RWPE2 (cell line): Measurements from ENCODE around the gene UAP1.

ENCODE experiments used
- ATAC-seq: fragments of 200-7000 bp; cut with Tn5 transposase; 3 replicates; pipeline ENCODE4 v1.9.1; 2021; ENCODE audit warnings: low read depth
- DNase-seq: peaks from one replicate; pipeline ENCODE4 v3.0.0-alpha.2; 2020; ENCODE audit warnings: low spot score
- H3K27ac ChIP-seq: fragments of 450-650 bp; 2 replicates; pipeline ENCODE4 v1.5.1; 2017; ENCODE audit warnings: mild to moderate bottlenecking; ENCODE audit not compliant: poor library complexity, severe bottlenecking
- H3K27me3 ChIP-seq: fragments of 250-450 bp; sonication (Bioruptor Pico); 2 replicates; pipeline ENCODE4 v1.5.1; 2021; ENCODE audit warnings: mild to moderate bottlenecking, moderate library complexity; ENCODE audit not compliant: insufficient read depth, poor library complexity, severe bottlenecking
- H3K36me3 ChIP-seq: fragments of 250-450 bp; sonication (Bioruptor Pico); 2 replicates; pipeline ENCODE4 v1.5.1; 2020; ENCODE audit warnings: low read depth, mild to moderate bottlenecking, moderate library complexity
- H3K4me1 ChIP-seq: fragments of 250-450 bp; sonication (Bioruptor Pico); 2 replicates; pipeline ENCODE4 v1.5.1; 2021; ENCODE audit warnings: mild to moderate bottlenecking, moderate library complexity; ENCODE audit not compliant: insufficient read depth, poor library complexity, severe bottlenecking
- H3K4me3 ChIP-seq: fragments of 250-450 bp; sonication (Bioruptor Pico); 2 replicates; pipeline ENCODE4 v1.5.1; 2021; ENCODE audit warnings: mild to moderate bottlenecking, moderate library complexity; ENCODE audit not compliant: severe bottlenecking
- H3K9me3 ChIP-seq: fragments of 250-450 bp; sonication (Bioruptor Pico); 2 replicates; pipeline ENCODE4 v1.5.1; 2021; ENCODE audit warnings: mild to moderate bottlenecking, moderate library complexity; ENCODE audit not compliant: severe bottlenecking
- CTCF ChIP-seq: fragments of 450-650 bp; IDR thresholded peaks from one replicate; pipeline ENCODE4 v1.5.1; 2017; ENCODE audit warnings: mild to moderate bottlenecking, moderate library complexity; ENCODE audit not compliant: poor library complexity, severe bottlenecking

Gene UAP1

GRCh38 chr1:162561616-162562469, at the start of gene UAP1:
Gene UAP1 (plus strand): TSS chr1:162561722. CDS start chr1:162566069, 4,347 bp downstream.
- DNase-seq (no peak), ATAC-seq (peak; percentile 47)
- H3K27ac ChIP-seq, result peak within 1 kb of the TSS; percentile 81
- H3K27me3 ChIP-seq, result no peaks in the 10 kb centered on the region
- peak within 1 kb of the TSS; percentile 70 for H3K4me3 ChIP-seq
- no peak for TF ChIP-seq CTCF
- H3K36me3 ChIP-seq, result peaks cover 20% of the 10 kb centered on the region
- H3K4me1 ChIP-seq, result peaks cover 32% of the 10 kb centered on the region
- no peaks in the 10 kb centered on the region for H3K9me3 ChIP-seq

- Histone ChIP-seq H3K27me3 (no peaks in the 10 kb centered on the region), H3K36me3 (peaks cover 58% of the 10 kb centered on the region), H3K4me1 (no peaks in the 10 kb centered on the region), H3K27ac (no peak overlapping the region), H3K9me3 (no peaks in the 10 kb centered on the region), H3K4me3 (no peak overlapping the region)
- DNase-seq (no peak), ATAC-seq (no peak)
- no peak for TF ChIP-seq CTCF
These were observed 34.2 kb upstream of the UAP1 start for GRCh38 chr1:162527314-162527713.

DNA sequence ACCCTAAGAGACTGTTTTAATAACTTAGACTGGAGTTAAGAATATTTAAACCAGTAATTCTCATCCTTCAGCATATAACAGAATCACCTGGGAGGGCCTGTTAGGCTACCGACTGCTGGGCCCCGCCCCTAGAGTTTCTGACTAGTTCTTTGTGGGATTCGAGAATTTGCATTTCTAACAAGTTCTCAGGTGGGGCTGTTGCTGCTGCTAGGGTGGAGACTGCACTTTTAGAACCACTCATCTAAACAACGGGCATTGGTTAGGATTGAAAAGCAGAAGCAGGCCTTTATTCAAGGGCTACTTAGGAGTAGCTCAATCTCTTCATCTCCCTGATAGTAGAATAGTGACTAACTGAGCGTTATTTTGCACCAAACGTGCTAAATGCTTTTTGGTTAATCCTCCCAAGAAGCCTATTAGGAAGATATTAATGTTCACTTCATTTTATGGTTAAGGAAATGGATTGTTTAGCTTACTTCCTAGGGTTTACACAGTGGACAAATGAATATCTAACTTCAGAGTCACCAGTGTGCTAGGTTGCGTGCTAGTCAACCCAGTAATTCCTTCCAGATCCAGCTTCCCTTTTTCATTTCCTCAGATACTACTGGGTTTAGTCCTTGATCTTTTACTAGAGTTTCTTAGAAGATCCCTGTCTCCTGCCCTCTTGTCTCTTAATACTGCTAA, 31.1 kb upstream of the UAP1 start:
- ATAC-seq (peak; percentile 36; the same call in 1 of the 3 replicates), DNase-seq (no peak)
- no peaks in the 10 kb centered on the region for H3K9me3 ChIP-seq
- H3K27me3 ChIP-seq, result no peaks in the 10 kb centered on the region
- TF ChIP-seq CTCF, result no peak
- H3K36me3 ChIP-seq, result peaks cover 28% of the 10 kb centered on the region
- no peak overlapping the region for H3K27ac ChIP-seq
- H3K4me3 ChIP-seq, result no peak overlapping the region
- no peaks in the 10 kb centered on the region for H3K4me1 ChIP-seq

DNA sequence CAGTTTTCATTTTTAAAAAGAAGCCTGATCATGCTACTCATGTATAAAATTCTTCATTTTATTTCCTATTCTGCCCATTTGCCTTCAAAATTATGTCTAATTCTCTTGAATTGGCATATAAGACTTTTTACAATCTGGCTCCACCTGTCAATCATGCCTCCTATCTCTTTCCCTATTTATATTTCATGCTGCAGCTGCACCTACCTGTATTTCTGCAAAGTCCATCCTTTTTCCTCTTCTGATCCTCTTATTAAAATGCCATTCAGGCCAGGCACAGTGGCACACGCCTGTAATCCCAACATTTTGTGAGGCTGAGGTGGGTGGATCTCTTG, 30.6 kb upstream of the UAP1 start:
- no peak for DNase-seq
- H3K27me3 ChIP-seq, result no peaks in the 10 kb centered on the region
- no peak for TF ChIP-seq CTCF
- H3K27ac ChIP-seq, result no peak overlapping the region
- H3K9me3 ChIP-seq, result no peaks in the 10 kb centered on the region
- no peak for ATAC-seq
- H3K4me1 ChIP-seq, result no peaks in the 10 kb centered on the region
- H3K4me3 ChIP-seq, result no peak overlapping the region
- H3K36me3 ChIP-seq, result peaks cover 23% of the 10 kb centered on the region
